A673 (cell line): ENCODE measurements around the gene DACH2. TPM values are rescaled to one million over a fixed set of nuclear protein-coding genes. Genes with fewer than 3 reads are reported as not detected.

Source experiments
- BruUV-seq: library from RNA; stranded (reverse); fragments of 400-500 nt; replicated peaks from 2 replicates; lab custom pipeline; 2021; lab: Mats Ljungman, UMichigan
- CTCF ChIA-PET: fragments of 300-600 bp; sonication (Branson Sonifier 250); formaldehyde crosslinking; loops from one replicate; lab custom pipeline; 2022; ENCODE audit warnings: antibody characterized with exemption; lab: Charles Lee
- POLR2A ChIA-PET: fragments of 300-600 bp; sonication (Branson Sonifier 250); formaldehyde crosslinking; loops from one replicate; lab custom pipeline; 2022; ENCODE audit warnings: antibody characterized with exemption; ENCODE audit not compliant: low non-redundant PET; lab: Charles Lee
- DNase-seq: peaks from one replicate; pipeline ENCODE4 v3.0.0-alpha.2; 2015; ENCODE audit warnings: low spot score
- H3K27ac ChIP-seq: fragments of 200-600 bp; sonication (generic); 2 replicates; pipeline ENCODE4 v1.5.1; 2016; ENCODE audit warnings: mixed run types, low read depth, mild to moderate bottlenecking, mixed read lengths, antibody characterized with exemption, low read length; ENCODE audit not compliant: poor library complexity, severe bottlenecking
- H3K27me3 ChIP-seq: fragments of 200-600 bp; sonication (generic); replicated peaks from 2 replicates; pipeline ENCODE4 v1.6.1; 2017; ENCODE audit warnings: mixed run types, low read depth, mild to moderate bottlenecking, mixed read lengths, antibody characterized with exemption, low read length; ENCODE audit not compliant: insufficient read depth, poor library complexity
- H3K36me3 ChIP-seq: fragments of 200-600 bp; sonication (generic); 2 replicates; pipeline ENCODE4 v1.6.1; 2016; ENCODE audit warnings: mixed run types, mild to moderate bottlenecking, mixed read lengths, antibody characterized with exemption, low read length; ENCODE audit not compliant: insufficient read depth, poor library complexity, severe bottlenecking
- H3K4me1 ChIP-seq: fragments of 200-600 bp; sonication (generic); 2 replicates; pipeline ENCODE4 v1.6.1; 2017; ENCODE audit warnings: mixed run types, mild to moderate bottlenecking, mixed read lengths, antibody characterized with exemption, low read length; ENCODE audit not compliant: insufficient read depth, poor library complexity, severe bottlenecking
- H3K4me3 ChIP-seq: fragments of 200-600 bp; sonication (generic); 2 replicates; pipeline ENCODE4 v1.5.1; 2016; ENCODE audit warnings: low read depth, mixed run types, mild to moderate bottlenecking, mixed read lengths, low read length; ENCODE audit not compliant: poor library complexity, severe bottlenecking
- H3K9me3 ChIP-seq: fragments of 200-600 bp; sonication (generic); 2 replicates; pipeline ENCODE4 v1.6.1; 2016; ENCODE audit warnings: mixed run types, low read depth, mild to moderate bottlenecking, mixed read lengths, antibody characterized with exemption, low read length; ENCODE audit not compliant: poor library complexity, severe bottlenecking
- CTCF ChIP-seq: fragments of 300-800, 200-600 bp; sonication (generic); conservative IDR thresholded peaks from 2 replicates; pipeline ENCODE4 v1.5.1; 2017; ENCODE audit warnings: low read depth, mild to moderate bottlenecking, antibody characterized with exemption, low read length, moderate library complexity, mixed read lengths
- EZH2 ChIP-seq: fragments of 200-600 bp; sonication (generic); IDR thresholded peaks from 2 replicates; pipeline ENCODE4 v1.6.1; 2017; ENCODE audit warnings: borderline replicate concordance, low read depth, mild to moderate bottlenecking, mixed read lengths, antibody characterized with exemption, low read length; ENCODE audit not compliant: poor library complexity, severe bottlenecking
- intact Hi-C: fragments of 100-400 bp; cut with micrococcal nuclease; formaldehyde crosslinking; loops from one replicate; pipeline ENCODE4 v1.10.0; 2022; ENCODE audit not compliant: unreplicated experiment
- total RNA-seq: library from RNA; stranded (reverse); gene quantifications from 2 replicates; pipeline ENCODE4 v1.2.3, GENCODE V29; 2021

The DACH2 gene
- total RNA-seq, 1 experiment from 2014 or later, result not detected

DNA sequence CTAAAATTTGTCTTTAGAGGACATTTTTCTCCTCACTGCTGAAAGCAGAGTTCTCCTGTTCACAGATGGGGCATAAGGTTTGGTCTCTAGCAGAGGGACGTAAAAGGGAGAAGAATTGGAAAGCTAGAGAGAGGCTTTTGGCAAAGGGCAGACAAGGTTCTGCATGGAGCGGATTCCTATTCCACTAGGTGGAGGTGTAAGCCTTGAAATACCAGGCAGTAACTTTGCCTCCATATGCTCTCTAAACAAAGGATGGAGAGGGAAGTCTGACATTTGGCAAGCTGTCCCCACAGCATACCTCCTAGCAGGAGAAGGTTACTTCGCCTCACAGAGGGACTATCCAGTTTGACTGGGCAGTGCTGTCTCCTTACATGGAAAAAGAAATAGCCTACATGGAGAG, 174.7 kb downstream of the DACH2 start:
- no peak for DNase-seq
- TF ChIP-seq EZH2 (no peak), CTCF (no peak)
- POLR2A ChIA-PET, result no interaction called here
- no peaks in the 10 kb centered on the region for H3K36me3 ChIP-seq
- no peak overlapping the region for H3K27ac ChIP-seq
- intact Hi-C loops, result no loop called here
- H3K9me3 ChIP-seq, result peaks cover 30% of the 10 kb centered on the region
- no TSS peak for BruUV-seq
- no peaks in the 10 kb centered on the region for H3K27me3 ChIP-seq
- no peaks in the 10 kb centered on the region for H3K4me1 ChIP-seq
- CTCF ChIA-PET, result no interaction called here
- no peak overlapping the region for H3K4me3 ChIP-seq

DNA sequence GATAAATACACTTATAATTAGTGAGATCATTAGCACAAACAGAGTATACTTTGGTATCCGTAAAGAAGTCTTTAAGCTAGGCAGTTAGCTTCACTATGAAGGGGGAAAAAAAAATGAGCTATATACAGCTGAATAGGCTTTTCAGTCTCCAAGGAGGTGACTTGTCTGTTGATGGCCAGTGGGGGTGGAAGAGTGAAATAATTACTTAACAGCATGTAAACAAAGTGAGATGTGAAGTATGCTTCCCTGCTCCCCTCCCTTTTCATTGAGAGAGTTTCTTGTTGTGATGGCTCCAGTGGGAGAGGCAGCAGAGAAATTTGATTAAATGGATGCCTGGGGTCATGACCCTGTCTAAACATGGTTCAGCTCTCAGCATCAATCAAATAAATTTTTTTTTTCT, 180.9 kb downstream of the DACH2 start:
- no peak for DNase-seq
- peaks cover 4% of the 10 kb centered on the region for H3K9me3 ChIP-seq
- no peak overlapping the region for H3K4me3 ChIP-seq
- no TSS peak for BruUV-seq
- POLR2A ChIA-PET, result no interaction called here
- TF ChIP-seq EZH2 (no peak), CTCF (no peak)
- H3K27me3 ChIP-seq, result no peaks in the 10 kb centered on the region
- intact Hi-C loops, result no loop called here
- no peaks in the 10 kb centered on the region for H3K4me1 ChIP-seq
- CTCF ChIA-PET, result no interaction called here
- no peak overlapping the region for H3K27ac ChIP-seq
- no peaks in the 10 kb centered on the region for H3K36me3 ChIP-seq

GRCh38 chrX:86348669-86349068, 200.4 kb downstream of the DACH2 start:
- no peaks in the 10 kb centered on the region for H3K36me3 ChIP-seq
- CTCF ChIA-PET, result no interaction called here
- no peaks in the 10 kb centered on the region for H3K9me3 ChIP-seq
- no peak overlapping the region for H3K4me3 ChIP-seq
- no peaks in the 10 kb centered on the region for H3K27me3 ChIP-seq
- H3K4me1 ChIP-seq, result no peaks in the 10 kb centered on the region
- TF ChIP-seq CTCF, result no peak
- TF ChIP-seq EZH2, result no peak
- intact Hi-C loops, result no loop called here
- no peak for DNase-seq
- no TSS peak for BruUV-seq
- H3K27ac ChIP-seq, result no peak overlapping the region
- POLR2A ChIA-PET, result no interaction called here
